ENCODE measurements around the gene ATG9B. TPM values are rescaled to one million over a fixed set of nuclear protein-coding genes. Genes with fewer than 3 reads are reported as not detected.
A peak's percentile ranks its signal among the peaks of the same experiment; 100 is the strongest.

Gene ATG9B
- total RNA-seq, 2 experiments from 2014 or later = 6.8 to 7.4 TPM

DNA sequence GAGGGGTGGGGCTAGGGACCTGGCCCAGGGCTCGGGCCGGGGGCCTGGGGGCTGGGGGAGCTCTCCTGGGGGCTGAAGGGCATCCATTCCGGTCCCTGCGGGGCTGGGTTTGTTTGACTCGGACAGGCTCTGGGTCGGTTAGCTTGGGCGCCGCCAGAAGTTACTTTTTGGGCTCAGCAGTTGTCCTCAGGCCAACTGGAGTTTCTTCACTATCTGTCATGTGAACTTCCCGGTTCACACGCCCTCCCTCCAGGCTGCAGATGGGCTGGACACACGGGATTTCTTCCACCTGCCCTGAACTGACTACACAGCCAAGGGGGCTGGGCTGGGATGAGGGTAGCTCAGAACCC lies 38.9 kb upstream of the ATG9B start:
- H3K9me3 Mint-ChIP-seq (ENCODE audit: insufficient read depth) = no peaks in the 10 kb centered on the region
- POLR2A ChIA-PET = interaction anchor here (0.9 kb wide), 1 partner anchor 10 kb away, joined by 3 read pairs; no protein-coding TSS in a partner anchor
- H3K27me3 Mint-ChIP-seq (ENCODE audit: low read depth) = no peaks in the 10 kb centered on the region
- DNase-seq (no peak), ATAC-seq (no peak)
- H3K36me3 Mint-ChIP-seq (ENCODE audit: low read depth) = peaks cover 26% of the 10 kb centered on the region
- CTCF ChIA-PET = no interaction called here
- peaks cover 29% of the 10 kb centered on the region for H3K4me1 Mint-ChIP-seq (ENCODE audit: low read depth)
- no peak overlapping the region for H3K27ac Mint-ChIP-seq
- no peak overlapping the region for H3K4me3 Mint-ChIP-seq

DNA sequence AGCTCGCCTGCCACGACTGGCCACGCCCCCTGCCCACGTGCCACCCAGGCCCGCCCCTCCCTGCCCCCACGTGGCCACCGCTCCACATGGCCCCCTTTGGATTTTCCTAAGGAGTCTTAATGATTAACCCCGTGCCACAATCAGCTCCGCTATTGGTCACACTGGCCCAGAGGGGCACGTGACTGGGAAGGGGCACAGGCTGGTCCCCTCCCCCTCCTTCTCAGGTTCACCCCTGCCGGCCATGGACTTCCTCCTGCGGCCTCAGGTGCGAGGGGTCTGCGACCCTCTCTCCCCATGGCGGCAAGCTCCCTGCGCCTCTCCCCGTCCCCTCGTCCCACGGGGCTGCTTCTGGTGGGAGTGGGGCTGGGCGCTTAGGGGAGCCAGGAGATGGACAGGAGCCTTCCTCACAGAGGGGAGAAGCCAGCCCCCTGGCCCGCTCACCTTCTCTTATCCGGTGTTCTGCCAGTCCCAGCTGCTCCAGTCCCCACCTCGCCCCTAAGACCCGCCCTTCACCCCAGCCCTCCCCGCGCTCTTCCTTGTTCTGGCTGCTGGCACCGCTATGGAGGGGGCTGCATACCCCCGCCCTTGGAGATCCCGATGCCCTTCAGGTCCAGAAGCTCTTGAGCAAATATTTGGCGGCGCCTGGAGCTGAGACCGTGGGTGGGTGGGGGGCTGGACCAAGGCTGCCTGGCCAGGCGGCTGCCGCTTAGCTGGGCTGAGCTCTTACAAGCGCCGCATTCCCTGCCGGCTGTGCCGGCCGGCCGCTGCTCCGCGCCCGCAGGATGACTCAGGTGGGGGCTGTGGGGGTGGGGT lies 38.3 kb upstream of the ATG9B start:
- peaks cover 30% of the 10 kb centered on the region for H3K4me1 Mint-ChIP-seq (ENCODE audit: low read depth)
- DNase-seq (no peak), ATAC-seq (no peak)
- H3K36me3 Mint-ChIP-seq (ENCODE audit: low read depth) = peaks cover 21% of the 10 kb centered on the region
- H3K4me3 Mint-ChIP-seq = no peak overlapping the region
- POLR2A ChIA-PET = interaction anchor here (0.9 to 1.3 kb wide), 2 partner anchors 10 to 14 kb away, joined by 3 read pairs; no protein-coding TSS in a partner anchor
- H3K9me3 Mint-ChIP-seq (ENCODE audit: insufficient read depth) = no peaks in the 10 kb centered on the region
- CTCF ChIA-PET = no interaction called here
- H3K27ac Mint-ChIP-seq = no peak overlapping the region
- H3K27me3 Mint-ChIP-seq (ENCODE audit: low read depth) = no peaks in the 10 kb centered on the region

- no peaks in the 10 kb centered on the region for H3K9me3 Mint-ChIP-seq (ENCODE audit: insufficient read depth)
- DNase-seq = no peak
- H3K4me3 Mint-ChIP-seq = no peak overlapping the region
- no peaks in the 10 kb centered on the region for H3K27me3 Mint-ChIP-seq (ENCODE audit: low read depth)
- H3K4me1 Mint-ChIP-seq (ENCODE audit: low read depth) = peaks cover 36% of the 10 kb centered on the region
- CTCF ChIA-PET = no interaction called here
- peaks cover 18% of the 10 kb centered on the region for H3K36me3 Mint-ChIP-seq (ENCODE audit: low read depth)
- H3K27ac Mint-ChIP-seq = no peak overlapping the region
- POLR2A ChIA-PET = interaction anchor here (1.3 kb wide), 1 partner anchor 14 kb away, joined by 3 read pairs; no protein-coding TSS in a partner anchor
- no peak for ATAC-seq
These were observed 37.8 kb upstream of the ATG9B start for GRCh38 chr7:151062111-151062398.

DNA sequence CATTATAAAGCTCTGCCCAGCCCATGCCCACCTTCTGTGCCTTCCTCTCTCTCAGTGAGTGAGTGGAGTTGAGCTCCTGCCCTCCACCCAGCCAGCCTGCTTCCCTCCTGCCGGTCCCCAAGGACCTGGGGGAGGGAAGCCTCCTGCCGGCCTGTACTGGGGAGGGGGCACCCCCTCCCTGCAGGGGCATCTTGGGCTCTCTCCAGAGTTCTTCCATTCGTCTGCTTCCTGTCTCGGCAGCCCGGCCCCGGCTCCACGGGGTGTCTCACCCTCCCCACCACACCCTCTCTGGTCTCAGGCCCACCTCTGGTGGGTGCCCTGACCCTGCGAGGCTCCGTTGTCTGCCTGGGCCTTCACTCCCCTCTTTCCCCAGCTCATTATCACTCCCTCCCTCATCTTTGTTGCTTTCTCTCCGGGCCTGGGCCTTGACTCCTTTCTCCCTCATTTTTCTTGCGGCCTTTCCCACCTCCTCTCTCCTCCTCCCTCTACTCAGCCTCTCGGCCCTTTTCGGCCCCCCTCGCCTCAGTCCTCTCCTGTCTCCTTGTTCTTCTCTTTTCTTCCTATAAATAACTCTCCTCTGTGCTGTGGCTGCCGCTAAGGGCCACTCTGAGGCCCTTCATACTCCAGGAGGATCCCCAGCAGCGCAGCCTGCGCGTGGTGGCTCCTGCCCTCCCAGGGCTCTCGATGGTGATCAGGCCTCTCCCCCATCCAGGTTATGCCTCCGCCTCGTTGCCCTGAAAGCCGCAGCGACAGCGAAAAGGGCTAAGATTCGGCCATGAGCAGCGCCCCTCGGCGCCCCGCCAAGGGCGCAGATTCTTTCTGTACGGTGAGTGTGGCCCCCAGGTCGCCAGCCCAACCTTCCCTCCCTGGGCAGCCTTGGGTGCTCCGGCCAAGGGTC lies 37.2 kb upstream of the ATG9B start:
- Mint-ChIP-seq H3K27me3 (ENCODE audit: low read depth) (no peaks in the 10 kb centered on the region), H3K9me3 (ENCODE audit: insufficient read depth) (no peaks in the 10 kb centered on the region), H3K36me3 (ENCODE audit: low read depth) (peaks cover 18% of the 10 kb centered on the region), H3K4me3 (peak overlapping the region; percentile 94), H3K4me1 (ENCODE audit: low read depth) (peaks cover 42% of the 10 kb centered on the region), H3K27ac (peak overlapping the region; percentile 25)
- ChIA-PET POLR2A (interaction anchor here (1.3 to 2.0 kb wide), 2 partner anchors 15 to 16 kb away, joined by 3 to 6 read pairs; no protein-coding TSS in a partner anchor), CTCF (interaction anchor here (1.2 to 1.3 kb wide), 2 partner anchors 46 to 49 kb away, joined by 4 to 5 read pairs; no protein-coding TSS in a partner anchor)
- DNase-seq (no peak), ATAC-seq (no peak)

GRCh38 chr7:151060416-151061212 lies 36.3 kb upstream of the ATG9B start:
- Mint-ChIP-seq H3K4me3 (peak overlapping the region; percentile 94), H3K36me3 (ENCODE audit: low read depth) (peaks cover 17% of the 10 kb centered on the region), H3K9me3 (ENCODE audit: insufficient read depth) (no peaks in the 10 kb centered on the region), H3K4me1 (ENCODE audit: low read depth) (peaks cover 42% of the 10 kb centered on the region), H3K27ac (peak overlapping the region; percentile 63), H3K27me3 (ENCODE audit: low read depth) (no peaks in the 10 kb centered on the region)
- CTCF ChIA-PET = interaction anchor here (0.6 to 1.3 kb wide), 6 partner anchors 17 to 1737 kb away, joined by 3 to 5 read pairs (median 4); partner anchors contain the start of genes ABCB8 and FASTK
- no peak for ATAC-seq
- no peak for DNase-seq
- POLR2A ChIA-PET = interaction anchor here (0.6 to 2.0 kb wide), 3 partner anchors 13 to 106 kb away, joined by 3 to 6 read pairs (median 5); no protein-coding TSS in a partner anchor

- ChIA-PET CTCF (interaction anchor here (0.6 to 1.3 kb wide), 6 partner anchors 18 to 1736 kb away, joined by 3 to 5 read pairs (median 4); partner anchors contain the start of genes ABCB8 and FASTK), POLR2A (interaction anchor here (1.1 to 2.0 kb wide), 2 partner anchors 13 to 17 kb away, joined by 3 to 6 read pairs; no protein-coding TSS in a partner anchor)
- Mint-ChIP-seq H3K27ac (peak overlapping the region; percentile 63), H3K4me3 (peak overlapping the region; percentile 94), H3K9me3 (ENCODE audit: insufficient read depth) (no peaks in the 10 kb centered on the region), H3K36me3 (ENCODE audit: low read depth) (peaks cover 13% of the 10 kb centered on the region), H3K27me3 (ENCODE audit: low read depth) (no peaks in the 10 kb centered on the region), H3K4me1 (ENCODE audit: low read depth) (peaks cover 42% of the 10 kb centered on the region)
- no peak for DNase-seq
- no peak for ATAC-seq
These were observed 35.8 kb upstream of the ATG9B start for GRCh38 chr7:151060113-151060415.

GRCh38 chr7:151059367-151060112 lies 35.2 kb upstream of the ATG9B start, which contains the start of gene SLC4A2:
Gene SLC4A2 (plus strand): TSS chr7:151059589. CDS start chr7:151061988, 2,399 bp downstream.
- DNase-seq (peak; percentile 70), ATAC-seq (peak; percentile 16)
- ChIA-PET POLR2A (interaction anchor here (1.0 to 2.0 kb wide), 5 partner anchors 14 to 45 kb away, joined by 3 to 6 read pairs (median 5); partner anchors contain the start of genes ABCB8 and FASTK), CTCF (interaction anchor here (1.2 to 1.7 kb wide), 5 partner anchors 31 to 86 kb away, joined by 3 to 5 read pairs (median 3); partner anchors contain the start of gene ABCB8)
- Mint-ChIP-seq H3K27me3 (ENCODE audit: low read depth) (no peaks in the 10 kb centered on the region), H3K9me3 (ENCODE audit: insufficient read depth) (no peaks in the 10 kb centered on the region), H3K4me3 (peak within 1 kb of the TSS; percentile 94), H3K27ac (peak within 1 kb of the TSS; percentile 93), H3K36me3 (ENCODE audit: low read depth) (peaks cover 14% of the 10 kb centered on the region), H3K4me1 (ENCODE audit: low read depth) (peaks cover 43% of the 10 kb centered on the region)

DNA sequence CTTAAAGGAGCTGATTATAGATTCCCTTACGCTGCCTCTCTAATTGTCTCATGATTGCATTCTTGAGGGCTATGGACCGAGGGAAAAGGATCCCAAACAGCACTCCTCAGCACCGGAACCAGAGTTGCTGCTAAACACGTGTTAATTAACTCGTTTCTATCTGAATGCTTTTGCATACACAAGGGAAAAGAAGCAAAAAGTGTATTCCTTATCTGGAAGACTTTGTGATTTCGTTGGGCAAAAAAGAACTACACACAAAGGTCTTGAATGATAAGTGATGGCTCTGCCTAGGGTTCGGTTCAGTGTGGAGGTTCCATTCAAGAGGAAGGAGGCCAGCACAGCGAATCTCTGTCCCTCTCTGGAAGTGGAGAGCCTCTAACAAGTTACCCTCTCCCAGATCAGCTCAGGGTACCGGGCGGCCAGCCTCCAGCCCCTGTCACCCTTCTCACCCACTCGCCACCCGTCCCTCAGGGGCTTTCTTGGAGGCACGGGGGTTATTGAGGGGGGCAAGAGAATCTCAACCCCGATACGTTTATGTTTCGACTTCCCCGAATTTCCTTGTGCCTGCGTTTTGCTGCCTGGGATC lies 34.6 kb upstream of the ATG9B start:
- CTCF ChIA-PET = interaction anchor here (0.6 to 1.7 kb wide), 7 partner anchors 26 to 429 kb away, joined by 3 to 5 read pairs (median 3); partner anchors contain the start of gene ABCB8
- Mint-ChIP-seq H3K27me3 (ENCODE audit: low read depth) (no peaks in the 10 kb centered on the region), H3K9me3 (ENCODE audit: insufficient read depth) (no peaks in the 10 kb centered on the region), H3K4me1 (ENCODE audit: low read depth) (peaks cover 44% of the 10 kb centered on the region), H3K4me3 (peak overlapping the region; percentile 94), H3K36me3 (ENCODE audit: low read depth) (peaks cover 15% of the 10 kb centered on the region), H3K27ac (peak overlapping the region; percentile 93)
- ATAC-seq = peak; percentile 6
- DNase-seq = peak; percentile 40
- POLR2A ChIA-PET = interaction anchor here (1.0 to 1.6 kb wide), 6 partner anchors 9 to 45 kb away, joined by 3 to 5 read pairs (median 4); partner anchors contain the start of genes ABCB8, FASTK and TMUB1

DNA sequence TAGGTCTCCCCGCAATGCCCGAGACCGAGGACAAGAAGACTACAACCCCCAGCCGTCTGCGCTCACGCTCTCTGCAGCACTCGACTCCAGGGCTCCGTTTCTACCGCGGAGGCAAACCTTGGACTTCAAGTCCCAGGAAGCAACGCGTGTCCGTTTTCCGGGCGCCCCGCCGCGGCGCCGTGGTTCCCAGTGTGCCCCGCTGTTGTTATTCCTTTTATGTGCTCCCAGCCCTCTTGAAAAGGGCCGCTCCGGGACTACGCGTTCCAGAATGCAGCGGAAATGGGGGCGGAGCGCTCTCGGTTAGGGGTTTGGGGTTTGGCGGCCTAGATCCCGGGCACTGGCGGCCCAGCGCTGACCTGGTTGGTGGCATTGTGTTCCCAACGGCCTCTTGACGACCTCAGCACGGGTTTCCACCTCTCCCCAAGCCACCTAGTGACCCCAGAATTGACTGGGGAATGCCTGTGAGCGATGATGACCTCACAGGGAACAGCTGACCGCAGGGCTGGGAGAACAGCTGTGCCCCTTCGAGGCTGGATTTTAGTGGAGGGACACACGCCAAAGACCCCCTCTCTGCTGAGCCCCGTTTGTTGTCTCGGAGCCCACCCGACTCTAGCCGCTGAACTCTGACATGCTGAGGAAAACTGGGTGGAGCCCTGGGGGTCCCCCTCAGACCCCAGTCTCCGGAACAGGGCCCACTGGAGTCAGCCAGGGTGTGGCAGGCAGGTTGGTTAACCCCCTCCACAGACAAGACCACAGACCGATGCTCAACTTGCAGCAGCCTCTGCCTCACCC lies 33.9 kb upstream of the ATG9B start:
- peaks cover 11% of the 10 kb centered on the region for H3K36me3 Mint-ChIP-seq (ENCODE audit: low read depth)
- H3K27me3 Mint-ChIP-seq (ENCODE audit: low read depth) = no peaks in the 10 kb centered on the region
- H3K4me1 Mint-ChIP-seq (ENCODE audit: low read depth) = peaks cover 48% of the 10 kb centered on the region
- ATAC-seq = peak; percentile 92
- ChIA-PET CTCF (interaction anchor here (0.6 to 1.7 kb wide), 7 partner anchors 26 to 430 kb away, joined by 3 to 5 read pairs (median 3); partner anchors contain the start of gene ABCB8), POLR2A (interaction anchor here (1.0 to 1.6 kb wide), 6 partner anchors 10 to 44 kb away, joined by 3 to 5 read pairs (median 4); partner anchors contain the start of genes ABCB8, FASTK and TMUB1)
- H3K9me3 Mint-ChIP-seq (ENCODE audit: insufficient read depth) = no peaks in the 10 kb centered on the region
- DNase-seq = peak; percentile 99
- peak overlapping the region; percentile 94 for H3K4me3 Mint-ChIP-seq
- peak overlapping the region; percentile 93 for H3K27ac Mint-ChIP-seq
